Neutrophil (primary cell): ENCODE data around the gene RANBP2.
"Not testable (repeated sequence)": the region's sequence is repeated elsewhere in the genome, so short reads cannot be mapped to it uniquely, and the experiment has no call there.

Source experiments
- H3K27ac ChIP-seq: fragments of 200-600 bp; sonication (generic); 2 replicates; pipeline ENCODE4 v1.5.1; 2016; ENCODE audit warnings: mild to moderate bottlenecking, moderate library complexity
- H3K27me3 ChIP-seq: fragments of 200-600 bp; sonication (generic); 2 replicates; pipeline ENCODE4 v1.6.0; 2016; ENCODE audit warnings: mild to moderate bottlenecking
- H3K36me3 ChIP-seq: fragments of 200-600 bp; sonication (generic); 2 replicates; pipeline ENCODE4 v1.5.1; 2017
- H3K4me1 ChIP-seq, 2 experiments: fragments of 200-600 bp in 1 of 2; sonication (generic) in 1 of 2; 1 replicate in 1 of 2; 2 replicates in 1 of 2; pipeline versions ENCODE4 v1.5.1 to v1.6.1; 2013 to 2016; ENCODE audit warnings: low read depth in 1 of 2, low read length in 1 of 2, mild to moderate bottlenecking in 1 of 2, moderate library complexity in 1 of 2; ENCODE audit not compliant: control insufficient read depth in 1 of 2, insufficient read depth in 1 of 2
- H3K4me3 ChIP-seq, 2 experiments: fragments of 200-600 bp in 1 of 2; sonication (generic) in 1 of 2; 1 replicate in 1 of 2; 2 replicates in 1 of 2; pipeline ENCODE4 v1.5.1; 2013 to 2016; ENCODE audit warnings: low read depth in 1 of 2, low read length in 1 of 2, mild to moderate bottlenecking in 1 of 2, moderate library complexity in 1 of 2
- H3K9me3 ChIP-seq: fragments of 200-600 bp; sonication (generic); 2 replicates; pipeline ENCODE4 v1.5.1; 2016
- CTCF ChIP-seq: fragments of 200-600 bp; sonication (generic); IDR thresholded peaks from 2 replicates; pipeline ENCODE4 v1.5.1; 2016; ENCODE audit warnings: antibody characterized with exemption

The RANBP2 gene

GRCh38 chr2:108762618-108763017, 43.3 kb downstream of the RANBP2 start:
- peaks cover 43% of the 10 kb centered on the region for H3K36me3 ChIP-seq
- H3K4me3 ChIP-seq, H3K9me3 ChIP-seq: not testable (repeated sequence)

GRCh38 chr2:108766671-108767070, 47.4 kb downstream of the RANBP2 start:
- H3K9me3 ChIP-seq, H3K27ac ChIP-seq, H3K4me1 ChIP-seq, H3K4me3 ChIP-seq, H3K27me3 ChIP-seq: not testable (repeated sequence)
- H3K36me3 ChIP-seq = peaks cover 45% of the 10 kb centered on the region

More at GRCh38 chr2:108762618-108763017, 43.3 kb downstream of the RANBP2 start:
- not testable (repeated sequence) for H3K27me3 ChIP-seq, H3K27ac ChIP-seq, H3K4me1 ChIP-seq

- not testable (repeated sequence) for H3K4me3 ChIP-seq, H3K27me3 ChIP-seq, H3K4me1 ChIP-seq, H3K27ac ChIP-seq, H3K9me3 ChIP-seq
- H3K36me3 ChIP-seq = peaks cover 54% of the 10 kb centered on the region
These were observed 48.6 kb downstream of the RANBP2 start for GRCh38 chr2:108767859-108768258.

- Histone ChIP-seq H3K4me3 (no peak overlapping the region), H3K27me3 (no peaks in the 10 kb centered on the region), H3K9me3 (no peaks in the 10 kb centered on the region), H3K4me1 (no peaks in the 10 kb centered on the region), H3K27ac (no peak overlapping the region), H3K36me3 (peaks cover 87% of the 10 kb centered on the region)
- no peak for TF ChIP-seq CTCF
These were observed 57.2 kb downstream of the RANBP2 start for GRCh38 chr2:108776475-108776874.

- H3K4me3 ChIP-seq = no peak overlapping the region
- H3K27me3 ChIP-seq = no peaks in the 10 kb centered on the region
- no peak for TF ChIP-seq CTCF
- H3K36me3 ChIP-seq = peaks cover 85% of the 10 kb centered on the region
- no peaks in the 10 kb centered on the region for H3K4me1 ChIP-seq
- no peaks in the 10 kb centered on the region for H3K9me3 ChIP-seq
- H3K27ac ChIP-seq = no peak overlapping the region
These were observed 59.6 kb downstream of the RANBP2 start for GRCh38 chr2:108778857-108779256.

- H3K36me3 ChIP-seq = peaks cover 33% of the 10 kb centered on the region
- no peaks in the 10 kb centered on the region for H3K9me3 ChIP-seq
- peak overlapping the region; percentile 60 for H3K27ac ChIP-seq
- peak overlapping the region; percentile 77 to 85 for H3K4me3 ChIP-seq
- H3K4me1 ChIP-seq = peaks cover 5 to 12% of the 10 kb centered on the region in 2 experiments
- TF ChIP-seq CTCF = no peak
- H3K27me3 ChIP-seq = no peaks in the 10 kb centered on the region
These were observed 66.7 kb downstream of the RANBP2 start for GRCh38 chr2:108786008-108786353.

- Histone ChIP-seq H3K4me1 (peaks cover 5 to 12% of the 10 kb centered on the region in 2 experiments), H3K4me3 (peak within 1 kb of the TSS; percentile 77 to 85), H3K9me3 (no peaks in the 10 kb centered on the region), H3K36me3 (peaks cover 27% of the 10 kb centered on the region), H3K27ac (peak within 1 kb of the TSS; percentile 60), H3K27me3 (no peaks in the 10 kb centered on the region)
- no peak for TF ChIP-seq CTCF
These were observed 67.3 kb downstream of the RANBP2 start, which contains the start of gene CCDC138 for GRCh38 chr2:108786354-108787215. CCDC138 (plus strand) TSS chr2:108786771; CDS start chr2:108786823, 52 bp downstream.
